Effector memory CD8-positive, alpha-beta T cell (primary cell): ENCODE results near the gene FHIT.
"Not testable (repeated sequence)": the region's sequence is repeated elsewhere in the genome, so short reads cannot be mapped to it uniquely, and the experiment has no call there.

Experiments
- ATAC-seq: fragments of 150-1000 bp; cut with Tn5 transposase; replicated peaks from 2 replicates; pipeline ENCODE4 v1.10.0; 2021; ENCODE audit warnings: mild to moderate bottlenecking, moderate library complexity
- DNase-seq, 3 experiments: peaks; one replicate each; pipeline ENCODE4 v3.0.0; 2021
- H3K27ac Mint-ChIP-seq, 2 donors: one replicate each; pipeline ENCODE4 v1.8.0; 2022; ENCODE audit warnings: mild to moderate bottlenecking in 2 of 2, mixed read lengths in 2 of 2, moderate library complexity in 2 of 2
- H3K27me3 Mint-ChIP-seq, 2 donors: one replicate each; pipeline ENCODE4 v1.8.0; 2022; ENCODE audit warnings: mixed read lengths in 2 of 2
- H3K36me3 Mint-ChIP-seq: one replicate; pipeline ENCODE4 v1.8.0; 2022; ENCODE audit warnings: mild to moderate bottlenecking, moderate library complexity, mixed read lengths; ENCODE audit not compliant: insufficient read depth
- H3K4me1 Mint-ChIP-seq, 2 donors: one replicate each; pipeline ENCODE4 v1.8.0; 2022; ENCODE audit warnings: low read depth in 2 of 2, mixed read lengths in 2 of 2
- H3K4me3 Mint-ChIP-seq, 2 donors: one replicate each; pipeline ENCODE4 v1.8.0; 2022; ENCODE audit warnings: mild to moderate bottlenecking in 2 of 2, mixed read lengths in 2 of 2, moderate library complexity in 2 of 2
- H3K9me3 Mint-ChIP-seq, 2 donors: one replicate each; pipeline ENCODE4 v1.8.0; 2022; ENCODE audit warnings: mixed read lengths in 2 of 2

The FHIT gene

GRCh38 chr3:60990442-60990730 lies 260.9 kb downstream of the FHIT start:
- Mint-ChIP-seq H3K4me1 (no peaks in the 10 kb centered on the region), H3K4me3 (no peak overlapping the region), H3K27me3 (no peaks in the 10 kb centered on the region), H3K9me3 (peaks cover 10 to 12% of the 10 kb centered on the region in 2 donors), H3K36me3 (no peaks in the 10 kb centered on the region), H3K27ac (no peak overlapping the region)
- DNase-seq (no peak), ATAC-seq (no peak)

GRCh38 chr3:60989626-60990441 lies 261.4 kb downstream of the FHIT start:
- no peaks in the 10 kb centered on the region for H3K27me3 Mint-ChIP-seq
- ATAC-seq (no peak), DNase-seq (no peak)
- H3K4me1 Mint-ChIP-seq = no peaks in the 10 kb centered on the region
- no peak overlapping the region for H3K4me3 Mint-ChIP-seq
- H3K36me3 Mint-ChIP-seq = no peaks in the 10 kb centered on the region
- H3K27ac Mint-ChIP-seq = no peak overlapping the region
- H3K9me3 Mint-ChIP-seq = peaks cover 12 to 13% of the 10 kb centered on the region in 2 donors

- not testable (repeated sequence) for DNase-seq, H3K36me3 Mint-ChIP-seq, ATAC-seq, H3K27me3 Mint-ChIP-seq, H3K27ac Mint-ChIP-seq, H3K4me1 Mint-ChIP-seq, H3K4me3 Mint-ChIP-seq
- peaks cover 13 to 21% of the 10 kb centered on the region in 2 donors for H3K9me3 Mint-ChIP-seq
These were observed 264.1 kb downstream of the FHIT start for GRCh38 chr3:60987191-60987590.

- Mint-ChIP-seq H3K27ac (no peak overlapping the region), H3K27me3 (no peaks in the 10 kb centered on the region), H3K36me3 (no peaks in the 10 kb centered on the region), H3K4me3 (no peak overlapping the region), H3K9me3 (peaks cover 17 to 27% of the 10 kb centered on the region in 2 donors), H3K4me1 (no peaks in the 10 kb centered on the region)
- DNase-seq = no peak
- ATAC-seq = no peak
These were observed 264.7 kb downstream of the FHIT start for GRCh38 chr3:60986552-60986951.

GRCh38 chr3:60983906-60984305 lies 267.3 kb downstream of the FHIT start:
- DNase-seq = no peak
- H3K27ac Mint-ChIP-seq = no peak overlapping the region
- no peak overlapping the region for H3K4me3 Mint-ChIP-seq
- no peaks in the 10 kb centered on the region for H3K4me1 Mint-ChIP-seq
- H3K36me3 Mint-ChIP-seq = no peaks in the 10 kb centered on the region
- H3K27me3 Mint-ChIP-seq = no peaks in the 10 kb centered on the region
- H3K9me3 Mint-ChIP-seq = peaks cover 13 to 41% of the 10 kb centered on the region in 2 donors
- no peak for ATAC-seq

- Mint-ChIP-seq H3K27ac (no peak overlapping the region), H3K36me3 (no peaks in the 10 kb centered on the region), H3K4me3 (no peak overlapping the region), H3K27me3 (no peaks in the 10 kb centered on the region), H3K4me1 (no peaks in the 10 kb centered on the region), H3K9me3 (peaks cover 9 to 31% of the 10 kb centered on the region in 2 donors)
- ATAC-seq = no peak
- no peak for DNase-seq
These were observed 270.9 kb downstream of the FHIT start for GRCh38 chr3:60980342-60980692.

- Mint-ChIP-seq H3K4me3 (no peak overlapping the region), H3K27me3 (no peaks in the 10 kb centered on the region), H3K27ac (no peak overlapping the region), H3K4me1 (no peaks in the 10 kb centered on the region), H3K36me3 (no peaks in the 10 kb centered on the region), H3K9me3 (peaks cover 7 to 31% of the 10 kb centered on the region in 2 donors)
- DNase-seq = no peak
- ATAC-seq = no peak
These were observed 271.6 kb downstream of the FHIT start for GRCh38 chr3:60979461-60980341.

GRCh38 chr3:60973321-60973720 lies 277.9 kb downstream of the FHIT start:
- no peak for ATAC-seq
- H3K36me3 Mint-ChIP-seq = no peaks in the 10 kb centered on the region
- H3K27me3 Mint-ChIP-seq = no peaks in the 10 kb centered on the region
- H3K4me3 Mint-ChIP-seq = no peak overlapping the region
- no peak for DNase-seq
- H3K27ac Mint-ChIP-seq = no peak overlapping the region
- H3K9me3 Mint-ChIP-seq = peaks cover 5 to 8% of the 10 kb centered on the region in 2 donors
- no peaks in the 10 kb centered on the region for H3K4me1 Mint-ChIP-seq

GRCh38 chr3:60972599-60972998 lies 278.7 kb downstream of the FHIT start:
- ATAC-seq (no peak), DNase-seq (no peak)
- peaks cover 5 to 8% of the 10 kb centered on the region in 2 donors for H3K9me3 Mint-ChIP-seq
- no peaks in the 10 kb centered on the region for H3K36me3 Mint-ChIP-seq
- no peak overlapping the region for H3K27ac Mint-ChIP-seq
- H3K4me3 Mint-ChIP-seq = no peak overlapping the region
- H3K27me3 Mint-ChIP-seq = no peaks in the 10 kb centered on the region
- no peaks in the 10 kb centered on the region for H3K4me1 Mint-ChIP-seq

- no peak overlapping the region for H3K27ac Mint-ChIP-seq
- H3K4me1 Mint-ChIP-seq = no peaks in the 10 kb centered on the region
- peaks cover 4 to 8% of the 10 kb centered on the region in 2 donors for H3K9me3 Mint-ChIP-seq
- no peaks in the 10 kb centered on the region for H3K27me3 Mint-ChIP-seq
- no peak overlapping the region for H3K4me3 Mint-ChIP-seq
- ATAC-seq = no peak
- H3K36me3 Mint-ChIP-seq = no peaks in the 10 kb centered on the region
- no peak for DNase-seq
These were observed 280.4 kb downstream of the FHIT start for GRCh38 chr3:60970850-60971249.

- peaks cover 12 to 17% of the 10 kb centered on the region in 2 donors for H3K9me3 Mint-ChIP-seq
- H3K4me3 Mint-ChIP-seq = no peak overlapping the region
- H3K4me1 Mint-ChIP-seq = no peaks in the 10 kb centered on the region
- no peak overlapping the region for H3K27ac Mint-ChIP-seq
- H3K36me3 Mint-ChIP-seq = no peaks in the 10 kb centered on the region
- ATAC-seq = no peak
- no peak for DNase-seq
- no peaks in the 10 kb centered on the region for H3K27me3 Mint-ChIP-seq
These were observed 284.1 kb downstream of the FHIT start for GRCh38 chr3:60967141-60967540.

GRCh38 chr3:60957541-60957940 lies 293.7 kb downstream of the FHIT start:
- DNase-seq (no peak), ATAC-seq (no peak)
- Mint-ChIP-seq H3K9me3 (peaks cover 16% of the 10 kb centered on the region in 2 donors), H3K4me1 (no peaks in the 10 kb centered on the region), H3K27ac (no peak overlapping the region), H3K4me3 (no peak overlapping the region), H3K36me3 (no peaks in the 10 kb centered on the region), H3K27me3 (no peaks in the 10 kb centered on the region)

- H3K4me1 Mint-ChIP-seq = no peaks in the 10 kb centered on the region
- H3K36me3 Mint-ChIP-seq = no peaks in the 10 kb centered on the region
- no peaks in the 10 kb centered on the region for H3K27me3 Mint-ChIP-seq
- H3K27ac Mint-ChIP-seq = no peak overlapping the region
- DNase-seq (no peak), ATAC-seq (no peak)
- no peak overlapping the region for H3K4me3 Mint-ChIP-seq
- peaks cover 16 to 17% of the 10 kb centered on the region in 2 donors for H3K9me3 Mint-ChIP-seq
These were observed 294.5 kb downstream of the FHIT start for GRCh38 chr3:60956729-60957128.

- H3K36me3 Mint-ChIP-seq = no peaks in the 10 kb centered on the region
- H3K9me3 Mint-ChIP-seq = peaks cover 15 to 16% of the 10 kb centered on the region in 2 donors
- H3K4me3 Mint-ChIP-seq = no peak overlapping the region
- H3K27me3 Mint-ChIP-seq = no peaks in the 10 kb centered on the region
- H3K27ac Mint-ChIP-seq = no peak overlapping the region
- no peak for DNase-seq
- no peaks in the 10 kb centered on the region for H3K4me1 Mint-ChIP-seq
- no peak for ATAC-seq
These were observed 296.2 kb downstream of the FHIT start for GRCh38 chr3:60955034-60955433.
